T-helper 2 cell treated with Interferon-gamma antibody and Interleukin-4, amounts not matched to agents 100 ng/mL and 5 ng/mL, for 36 hours (primary cell): ENCODE measurements around the gene SERPINA4. TPM values are rescaled to one million over a fixed set of nuclear protein-coding genes. Genes with fewer than 3 reads are reported as not detected.
"Not testable (repeated sequence)": the region's sequence is repeated elsewhere in the genome, so short reads cannot be mapped to it uniquely, and the experiment has no call there.

Experiments used
- intact Hi-C: fragments of 100-400 bp; cut with micrococcal nuclease; formaldehyde crosslinking; loops from one replicate; pipeline ENCODE4 v1.15.1; 2023
- total RNA-seq: library from RNA; stranded (reverse); gene quantifications from 2 replicates; pipeline ENCODE4 v1.2.3, GENCODE V29; 2022

Gene SERPINA4
- total RNA-seq, 1 donor from 2014 or later = not detected

DNA sequence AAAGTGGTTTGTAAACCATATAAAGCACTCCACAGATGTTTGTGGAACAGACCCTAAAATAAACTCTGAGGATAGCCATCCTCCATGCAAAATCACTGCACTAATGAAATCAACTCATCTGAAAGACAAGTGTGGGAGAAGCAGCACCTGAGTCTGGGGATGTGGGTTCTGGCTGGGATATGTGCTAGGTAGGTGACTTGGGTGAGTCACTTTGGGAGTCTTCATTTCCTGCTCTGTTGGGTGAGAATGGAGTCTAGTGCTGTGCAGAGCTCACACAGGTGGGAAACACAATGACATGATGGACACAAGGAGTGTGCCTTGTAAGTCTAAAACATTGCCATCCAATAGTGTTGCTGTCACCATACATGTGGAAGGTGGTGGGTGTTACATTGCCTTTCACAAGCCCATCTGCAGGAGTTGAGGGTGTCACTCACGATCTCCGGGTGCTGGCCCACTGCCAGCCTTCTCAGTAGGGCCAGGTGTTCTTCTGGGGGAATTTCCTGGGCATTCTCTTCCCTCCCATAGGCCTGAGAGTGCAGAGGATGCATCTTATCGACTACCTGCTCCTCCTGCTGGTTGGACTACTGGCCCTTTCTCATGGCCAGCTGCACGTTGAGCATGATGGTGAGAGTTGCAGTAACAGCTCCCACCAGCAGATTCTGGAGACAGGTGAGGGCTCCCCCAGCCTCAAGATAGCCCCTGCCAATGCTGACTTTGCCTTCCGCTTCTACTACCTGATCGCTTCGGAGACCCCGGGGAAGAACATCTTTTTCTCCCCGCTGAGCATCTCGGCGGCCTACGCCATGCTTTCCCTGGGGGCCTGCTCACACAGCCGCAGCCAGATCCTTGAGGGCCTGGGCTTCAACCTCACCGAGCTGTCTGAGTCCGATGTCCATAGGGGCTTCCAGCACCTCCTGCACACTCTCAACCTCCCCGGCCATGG lies 2.0 kb downstream of the SERPINA4 start:
- intact Hi-C loops = no loop called here

DNA sequence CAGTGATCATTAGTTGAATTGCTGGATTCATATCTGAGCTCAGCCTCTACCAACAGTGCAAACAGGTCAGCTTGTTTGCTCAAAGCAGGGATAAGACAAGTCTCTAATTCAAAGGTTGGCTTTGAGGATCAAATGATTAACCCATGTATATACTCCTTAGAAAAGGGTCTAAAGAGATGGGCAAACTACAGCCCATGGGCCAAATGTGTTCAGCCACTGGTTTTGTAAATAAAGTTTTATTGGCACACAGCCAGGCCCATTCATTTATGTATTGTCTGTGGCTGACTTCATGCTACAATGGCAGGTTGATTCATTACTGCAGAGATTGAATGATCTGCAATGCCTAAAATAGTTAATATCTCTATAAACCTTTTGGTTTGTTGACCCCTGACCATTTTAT lies 3.1 kb downstream of the SERPINA4 start:
- intact Hi-C loops = no loop called here

DNA sequence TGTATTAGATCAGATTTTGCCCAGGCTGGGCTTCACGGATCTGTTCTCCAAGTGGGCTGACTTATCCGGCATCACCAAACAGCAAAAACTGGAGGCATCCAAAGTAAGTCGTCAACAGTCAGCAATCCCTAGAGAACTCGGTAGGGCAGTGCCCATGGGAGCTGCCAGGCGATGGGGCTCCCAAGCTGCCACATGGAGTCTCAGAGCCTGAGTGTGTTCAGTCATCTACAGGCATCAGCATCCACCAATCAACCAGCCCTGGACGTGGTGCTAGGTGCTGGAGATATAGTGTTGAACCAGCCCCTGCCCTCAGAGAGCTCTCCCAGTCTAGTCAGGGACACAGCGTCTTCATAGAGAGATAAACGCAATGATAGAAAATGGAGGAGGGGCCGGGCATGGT lies 6.9 kb downstream of the SERPINA4 start:
- intact Hi-C loops = no loop called here

DNA sequence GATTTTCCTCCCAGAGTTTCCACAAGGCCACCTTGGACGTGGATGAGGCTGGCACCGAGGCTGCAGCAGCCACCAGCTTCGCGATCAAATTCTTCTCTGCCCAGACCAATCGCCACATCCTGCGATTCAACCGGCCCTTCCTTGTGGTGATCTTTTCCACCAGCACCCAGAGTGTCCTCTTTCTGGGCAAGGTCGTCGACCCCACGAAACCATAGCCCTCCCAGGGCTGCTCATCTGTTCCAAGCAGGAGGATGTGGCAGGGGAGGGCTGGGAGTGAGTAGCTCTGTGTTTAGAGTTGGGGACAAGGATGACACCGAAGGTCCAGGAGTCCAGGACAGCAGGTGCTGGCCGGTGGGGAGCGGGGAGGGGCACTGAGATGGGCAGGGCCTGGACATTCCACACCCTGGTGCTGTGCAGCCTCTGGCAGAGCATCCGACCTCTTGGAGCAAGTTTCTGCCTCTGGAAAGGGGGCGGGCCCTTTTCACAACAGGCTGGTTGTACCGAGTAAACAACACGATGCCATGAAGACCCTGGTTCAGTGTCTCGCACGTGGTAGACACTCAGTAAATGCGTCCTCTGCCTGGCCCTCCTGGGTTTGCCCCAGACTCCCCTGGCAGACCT lies 8.2 kb downstream of the SERPINA4 start:
- intact Hi-C loops = no loop called here

DNA sequence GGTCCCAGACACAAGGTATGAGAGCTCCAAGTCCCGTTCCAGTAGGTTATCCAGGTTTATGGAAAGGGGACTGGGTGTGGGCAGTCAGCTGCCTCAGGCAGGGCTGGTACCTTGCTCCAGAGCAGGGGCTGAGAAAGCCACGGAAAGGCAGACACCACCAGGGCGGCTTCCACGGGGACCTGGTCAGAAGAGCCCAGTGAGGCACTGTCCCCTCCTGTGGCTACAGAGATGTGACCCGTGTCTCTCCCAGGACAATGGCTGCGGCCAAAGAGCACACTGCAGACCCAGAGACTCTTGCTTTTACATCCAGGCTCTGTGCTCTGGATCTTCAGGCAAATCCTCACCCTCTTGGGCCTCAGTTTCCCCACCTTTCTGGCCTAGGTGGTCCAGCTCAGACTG lies 8.8 kb downstream of the SERPINA4 start:
- intact Hi-C loops = no loop called here

DNA sequence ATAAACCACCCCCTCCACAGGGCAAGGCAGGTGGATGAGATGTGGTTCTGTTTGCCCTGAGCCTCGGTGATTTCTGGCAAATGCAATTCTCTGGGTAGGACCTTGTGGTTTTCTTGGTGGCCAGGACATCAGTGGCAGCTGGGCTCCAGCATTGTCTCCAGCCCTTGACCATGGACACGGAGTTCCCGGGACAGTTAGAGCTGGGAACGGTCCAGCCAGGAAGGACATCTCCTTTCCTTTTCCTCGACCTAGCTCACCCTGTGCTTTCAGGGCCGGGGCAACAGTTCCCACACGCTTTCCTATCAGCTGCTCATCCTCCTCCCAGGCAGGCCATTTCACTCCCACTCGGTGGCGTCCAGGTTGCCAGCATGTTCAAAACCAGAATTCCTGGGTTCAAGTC lies 9.2 kb downstream of the SERPINA4 start:
- intact Hi-C loops = no loop called here

DNA sequence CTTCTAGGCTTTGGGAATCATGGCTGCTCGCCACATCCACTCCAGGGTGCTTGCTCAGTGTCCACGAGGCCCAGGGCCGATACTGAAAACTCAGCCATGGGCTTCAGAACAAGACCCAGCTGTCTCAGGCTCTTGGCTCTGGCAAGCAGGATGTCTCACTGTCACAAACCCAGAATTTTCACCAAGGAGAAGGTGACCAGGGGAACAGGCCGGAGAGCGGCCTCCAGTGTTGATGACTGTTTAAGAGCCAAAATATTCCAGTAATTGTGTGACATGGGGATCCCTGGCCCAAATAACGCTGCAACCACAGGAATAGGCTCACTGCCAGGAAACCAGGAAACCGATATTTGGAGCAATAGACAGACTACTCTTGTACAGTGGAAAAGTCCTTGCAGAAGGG lies 10.2 kb downstream of the SERPINA4 start:
- intact Hi-C loops = no loop called here

DNA sequence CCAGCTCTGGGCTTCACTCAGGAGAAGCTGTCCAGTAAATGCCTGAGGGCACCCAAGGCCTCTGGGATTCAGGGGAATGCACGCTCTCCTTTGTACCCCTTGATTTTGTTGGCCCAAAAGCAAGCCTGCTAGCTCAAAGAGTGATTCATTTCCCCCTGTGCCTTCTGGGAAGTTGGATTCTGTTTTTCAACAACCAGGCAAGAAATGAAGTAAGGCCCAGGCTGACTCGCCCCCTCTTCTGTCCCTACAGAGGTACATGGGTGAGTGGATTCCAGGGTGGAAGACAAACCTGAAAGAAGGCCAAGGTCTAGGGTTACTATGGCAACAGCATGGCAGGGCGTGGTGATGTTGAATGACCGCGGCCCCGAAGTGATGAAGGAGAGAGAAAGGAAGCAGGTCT lies 10.7 kb downstream of the SERPINA4 start:
- intact Hi-C loops = no loop called here

DNA sequence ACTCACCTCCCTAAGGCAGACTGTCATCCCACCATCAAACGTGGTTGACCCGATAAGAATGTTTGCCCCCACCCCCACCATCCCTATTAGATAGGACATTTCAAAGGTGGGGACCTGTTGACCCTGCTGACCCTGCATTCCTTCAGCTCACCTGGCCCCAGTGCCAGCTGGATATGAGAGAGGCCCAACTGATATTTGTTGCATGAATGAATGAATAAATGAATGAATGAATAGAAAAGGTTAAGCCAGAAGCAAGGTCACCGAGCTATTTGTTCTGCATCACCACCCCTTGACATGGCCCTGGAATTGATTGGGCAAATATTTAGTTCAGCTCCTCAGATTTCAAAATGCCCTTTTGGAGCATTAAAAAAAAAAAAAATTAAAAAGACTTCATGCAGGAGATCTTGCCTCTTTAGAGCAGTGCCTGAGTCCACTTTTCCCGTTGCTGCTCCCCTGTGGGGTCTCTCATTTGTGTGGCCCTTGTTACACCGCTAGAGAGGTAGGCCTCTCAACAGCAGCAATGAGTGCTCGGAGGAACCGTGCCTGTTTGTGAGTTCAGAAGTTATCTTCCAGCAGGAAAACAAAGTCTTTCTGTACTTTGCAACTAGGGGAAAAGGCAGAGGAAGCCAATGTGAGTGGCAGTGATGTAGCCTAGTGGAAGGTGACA lies 11.5 kb downstream of the SERPINA4 start:
- intact Hi-C loops = no loop called here

DNA sequence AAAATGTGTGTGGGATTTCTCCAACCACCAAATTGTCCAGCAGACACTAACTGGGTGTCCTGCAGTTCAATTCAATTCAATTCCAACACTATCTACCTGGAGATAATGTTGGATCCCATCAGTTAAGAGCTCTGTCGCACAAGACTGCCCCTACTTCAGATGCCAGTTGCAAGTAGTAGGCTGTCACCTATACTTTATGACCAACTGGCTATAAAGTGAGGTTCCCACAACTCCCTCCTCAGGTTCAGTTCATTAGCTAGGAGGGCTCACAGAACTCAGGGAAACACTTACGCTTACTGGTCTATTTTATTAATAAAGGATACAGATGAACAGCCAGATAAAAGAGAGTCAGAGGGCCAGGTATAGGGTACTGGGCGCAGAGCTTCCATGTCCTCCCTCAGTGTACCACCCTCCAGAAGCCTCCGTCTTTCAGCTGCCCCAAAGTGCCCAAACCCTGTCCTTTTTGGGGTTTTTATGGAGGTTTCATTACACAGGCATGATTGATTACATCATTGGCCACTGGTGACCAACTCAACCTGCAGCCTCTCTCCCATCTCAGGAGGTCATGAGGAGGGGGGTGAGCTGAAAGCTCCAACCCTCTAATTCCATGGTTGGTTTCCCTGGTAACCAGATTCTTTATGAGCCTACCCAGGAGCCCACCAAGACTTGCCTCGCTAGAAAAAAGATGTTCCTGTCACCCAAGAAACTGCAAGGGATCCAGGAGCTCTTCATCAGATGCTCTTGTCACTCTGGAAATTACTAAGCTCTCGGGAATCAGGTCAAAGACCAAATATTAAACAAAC lies 12.4 kb downstream of the SERPINA4 start:
- intact Hi-C loops = no loop called here

DNA sequence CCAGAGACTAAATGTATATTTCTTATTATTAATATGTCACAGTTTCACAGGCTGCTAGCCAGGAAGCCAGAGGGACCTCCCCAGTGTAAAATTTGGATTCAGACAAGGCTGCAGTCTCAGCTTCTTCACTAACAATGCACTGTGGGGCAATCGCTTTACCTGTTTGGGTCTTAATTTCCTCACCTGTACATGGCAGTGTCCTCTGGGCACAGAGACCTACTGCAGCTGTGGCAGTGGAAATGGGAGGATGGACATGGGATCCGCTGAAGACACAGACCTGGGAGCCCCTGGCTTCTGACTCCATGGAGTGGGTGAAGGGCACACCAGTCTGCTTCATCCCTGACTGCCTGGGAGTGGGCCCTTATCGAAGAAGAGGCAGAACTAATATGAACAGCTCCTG lies 13.1 kb downstream of the SERPINA4 start:
- intact Hi-C loops = no loop called here

DNA sequence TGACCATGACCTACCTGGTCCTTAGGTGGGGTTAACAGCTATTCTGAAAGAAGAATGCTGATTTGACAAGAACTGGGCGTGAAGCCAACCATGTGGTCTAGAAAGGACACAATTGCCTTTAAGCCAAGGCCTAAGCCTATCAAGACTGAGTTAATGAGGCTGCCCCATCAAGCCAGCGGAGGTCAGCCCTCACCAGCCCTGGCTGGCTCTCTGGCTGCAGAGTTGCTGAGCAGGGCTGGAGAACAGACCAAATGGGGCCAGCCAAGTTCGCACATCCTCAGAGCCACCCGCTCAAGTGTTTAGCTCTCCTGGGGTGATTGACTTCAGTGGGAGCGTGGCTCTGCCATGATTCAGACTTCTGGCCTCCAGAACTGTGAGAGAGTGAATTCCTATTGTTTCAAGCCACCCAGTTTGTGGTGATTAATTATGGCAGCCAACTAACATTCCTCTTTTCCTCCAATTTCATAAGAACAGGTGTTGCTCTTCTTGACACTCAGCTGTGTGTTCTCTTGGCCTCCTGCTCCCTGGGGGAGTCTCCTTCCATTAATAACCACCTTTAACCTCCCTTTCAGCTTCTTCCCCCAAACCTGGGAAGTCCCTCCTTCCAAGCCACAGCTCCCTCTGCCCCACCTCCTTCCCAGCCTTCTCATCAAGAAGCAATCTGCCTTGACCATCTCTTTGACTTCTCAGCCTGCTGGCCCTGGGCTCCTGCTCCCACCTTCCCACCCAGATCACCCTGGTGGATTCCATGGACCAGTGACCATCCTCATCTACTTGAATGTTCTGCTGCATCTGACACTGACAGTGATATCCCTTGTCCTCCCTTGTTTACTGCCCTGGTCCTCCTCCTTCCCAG lies 14.7 kb downstream of the SERPINA4 start:
- intact Hi-C loops = no loop called here

DNA sequence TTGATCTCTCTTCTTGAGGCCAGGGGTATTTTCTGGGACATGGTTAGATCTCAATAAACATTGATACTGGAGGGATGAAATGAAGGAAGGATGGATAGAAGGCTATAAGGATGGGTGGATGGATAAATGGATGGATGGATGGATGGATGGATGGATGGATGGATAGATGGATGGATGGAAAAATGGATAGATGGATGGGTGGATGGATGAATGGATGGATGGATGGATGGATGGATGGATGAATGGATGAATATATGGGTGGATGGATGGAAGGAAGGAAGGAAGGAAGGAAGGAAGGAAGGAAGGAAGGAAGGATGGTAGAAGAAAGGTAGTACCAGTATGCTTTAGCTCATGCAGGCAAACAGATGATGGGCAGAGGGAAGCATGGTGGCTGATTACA lies 16.2 kb downstream of the SERPINA4 start:
- intact Hi-C loops = not testable (repeated sequence)

DNA sequence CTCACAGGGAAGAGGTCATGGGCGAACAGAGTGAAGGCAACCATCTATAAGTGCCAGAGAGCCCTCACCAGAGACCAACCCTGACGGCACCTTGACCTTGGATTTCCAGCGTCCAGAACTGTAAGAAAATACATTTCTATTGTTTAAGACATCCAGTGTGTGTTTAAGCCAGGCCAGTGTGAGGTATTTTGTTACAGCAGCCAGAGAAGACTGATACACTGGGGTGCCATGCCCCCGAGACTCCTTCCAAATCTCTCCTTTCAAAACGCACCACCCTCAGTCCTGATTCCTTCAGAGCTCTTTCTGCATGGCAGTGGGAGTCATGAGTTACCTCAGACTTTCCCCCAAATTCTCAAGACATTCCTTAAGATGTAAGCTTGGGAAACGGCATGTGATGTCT lies 17.5 kb downstream of the SERPINA4 start:
- intact Hi-C loops = no loop called here

DNA sequence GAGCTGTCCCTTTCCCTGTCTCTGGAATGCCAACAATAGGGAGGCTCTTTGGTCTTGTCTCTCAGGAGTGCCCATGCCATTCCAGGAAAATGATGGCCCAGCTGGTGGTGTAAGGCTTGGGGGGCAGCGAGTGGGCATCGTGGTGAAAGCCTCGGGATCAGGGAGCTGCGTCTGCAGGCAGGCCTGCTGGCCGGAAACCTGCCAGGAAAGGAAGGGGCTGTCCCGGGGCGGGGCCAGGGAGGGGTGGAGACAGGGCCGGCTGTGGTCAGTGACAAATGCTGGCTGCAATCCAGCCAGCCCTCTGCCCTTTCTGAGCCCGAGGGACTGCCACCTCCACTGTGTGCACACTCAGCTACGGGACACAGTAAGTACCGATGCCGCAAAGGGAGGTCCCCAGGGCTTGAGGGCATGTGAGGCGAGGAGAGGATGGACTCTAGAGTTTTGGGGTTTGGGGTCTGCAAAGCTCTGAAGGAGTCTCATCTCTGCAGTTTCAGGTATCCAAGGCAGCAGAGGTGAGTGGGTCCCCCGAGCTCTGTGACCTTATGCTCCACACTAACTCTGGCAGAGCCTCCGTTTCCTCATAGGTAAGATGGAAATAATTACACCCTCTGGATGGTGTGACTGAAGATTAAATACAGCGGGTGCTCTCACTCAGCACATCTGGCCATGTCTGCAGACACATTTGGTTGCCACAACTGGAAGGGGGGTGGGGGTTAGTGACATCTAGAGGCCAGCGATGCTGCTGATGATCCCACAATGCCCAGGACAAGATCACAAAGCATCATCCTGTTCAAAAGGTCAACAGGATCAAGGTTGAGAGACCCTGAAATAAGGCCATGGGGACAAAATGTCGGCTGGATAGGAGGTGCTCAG lies 20.1 kb downstream of the SERPINA4 start, which contains the start of gene SERPINA5:
TSS of gene SERPINA5 (plus strand) at position 300 of the 873 bp plus-strand sequence. CDS start 5,937 bp downstream, outside the sequence.
- intact Hi-C loops = no loop called here

DNA sequence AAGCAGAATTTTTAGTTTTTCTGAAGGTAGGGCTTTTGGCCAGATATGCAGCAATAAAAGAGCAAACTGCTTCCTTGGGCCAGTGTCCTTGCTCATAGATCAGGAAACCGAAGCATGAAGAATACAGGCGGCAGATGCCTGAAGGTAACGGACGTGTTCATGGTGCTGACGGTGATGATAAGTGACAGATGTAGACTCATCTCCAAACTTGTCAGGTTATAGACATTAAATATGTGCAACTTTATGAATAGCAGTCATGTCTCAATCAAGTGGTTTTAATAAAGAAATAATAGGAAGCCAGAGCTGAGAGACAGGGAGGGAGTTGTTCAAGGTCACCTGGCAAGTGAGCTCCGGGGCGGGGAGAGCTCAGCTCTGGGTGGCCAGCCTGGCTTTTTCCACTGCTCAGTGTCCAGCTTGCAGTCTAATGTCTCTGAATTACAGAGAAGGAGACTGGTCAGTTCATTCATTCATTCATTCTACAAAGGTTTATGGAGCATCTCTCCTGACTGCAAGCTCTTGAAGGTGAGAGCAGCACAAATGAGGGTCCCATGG lies 21.0 kb downstream of the SERPINA4 start:
- intact Hi-C loops = no loop called here

DNA sequence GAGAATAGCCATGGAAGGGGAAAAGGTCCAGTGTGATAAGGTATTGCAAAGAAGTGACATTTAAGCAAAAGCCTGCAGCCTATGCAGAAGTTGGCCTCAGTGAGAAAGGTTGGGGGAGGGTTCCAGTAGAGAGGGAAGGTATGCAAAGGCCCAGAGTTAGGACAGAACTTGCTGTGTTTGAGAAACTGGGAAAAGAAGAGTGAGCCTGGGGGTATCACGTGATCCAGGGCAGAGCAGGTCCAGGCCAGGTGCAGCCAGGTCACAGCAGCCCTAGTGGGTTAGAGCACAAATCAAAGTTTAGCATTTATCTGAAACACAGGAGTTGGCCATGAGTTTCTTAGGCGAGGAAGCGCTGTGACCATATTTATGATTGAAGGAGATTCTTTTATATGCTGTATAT lies 21.6 kb downstream of the SERPINA4 start:
- intact Hi-C loops = no loop called here

DNA sequence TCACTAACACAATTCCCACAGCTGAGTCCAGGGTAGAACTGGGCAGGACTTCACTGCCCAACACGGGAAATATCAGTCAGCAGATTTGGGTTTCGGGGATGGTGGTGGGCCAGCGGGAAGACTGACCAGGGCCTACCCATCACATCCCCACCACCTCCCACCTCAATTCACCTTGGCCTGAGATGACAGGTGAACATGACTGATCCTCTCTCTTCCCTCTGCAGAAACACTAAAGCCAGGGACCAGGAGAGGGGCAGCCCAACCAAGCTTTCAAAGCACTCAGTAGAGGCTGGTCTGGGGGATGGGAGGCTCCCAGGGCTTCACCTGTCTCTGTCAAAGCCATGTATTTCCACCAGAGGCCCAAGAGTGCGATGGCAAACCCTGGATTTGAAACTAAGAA lies 22.3 kb downstream of the SERPINA4 start:
- intact Hi-C loops = no loop called here
